CD8-positive, alpha-beta memory T cell (primary cell): Measurements from ENCODE around the gene ELMO1. TPM values are rescaled to one million over a fixed set of nuclear protein-coding genes. Genes with fewer than 3 reads are reported as not detected.
A peak's percentile ranks its signal among the peaks of the same experiment; 100 is the strongest.

Experiments
- CTCF ChIA-PET: fragments of 350-600 bp; sonication (Branson Sonifier 250); formaldehyde crosslinking; loops from one replicate; lab custom pipeline; 2021; ENCODE audit warnings: antibody characterized with exemption; lab: Charles Lee
- POLR2A ChIA-PET: fragments of 350-600 bp; sonication (Branson Sonifier 250); formaldehyde crosslinking; loops from one replicate; lab custom pipeline; 2021; ENCODE audit warnings: antibody characterized with exemption; lab: Charles Lee
- DNase-seq, 5 donors: peaks; one replicate each; pipeline versions ENCODE4 v3.0.0 to v3.0.0-alpha.2; 2020 to 2022; ENCODE audit warnings: mixed read lengths in 1 of 5
- H3K27ac ChIP-seq: one replicate; pipeline ENCODE4 v1.7.0; 2013; ENCODE audit warnings: low read depth, mild to moderate bottlenecking, low read length, moderate library complexity
- H3K27me3 ChIP-seq: 2 replicates; pipeline ENCODE4 v1.7.0; 2013; ENCODE audit warnings: low read length, mild to moderate bottlenecking; ENCODE audit not compliant: insufficient read depth, poor library complexity, severe bottlenecking
- H3K36me3 ChIP-seq: 2 replicates; pipeline ENCODE4 v1.7.0; 2013; ENCODE audit warnings: mild to moderate bottlenecking, low read length, moderate library complexity; ENCODE audit not compliant: insufficient read depth
- H3K4me1 ChIP-seq: 2 replicates; pipeline ENCODE4 v1.7.0; 2013; ENCODE audit warnings: mild to moderate bottlenecking, low read length, moderate library complexity; ENCODE audit not compliant: insufficient read depth
- H3K4me3 ChIP-seq: 2 replicates; pipeline ENCODE4 v1.7.0; 2013; ENCODE audit warnings: mild to moderate bottlenecking, low read length
- H3K9me3 ChIP-seq: 2 replicates; pipeline ENCODE4 v1.7.0; 2013; ENCODE audit warnings: mild to moderate bottlenecking, low read length
- H3K27ac Mint-ChIP-seq, 8 donors: one replicate each; pipeline ENCODE4 v1.8.0; 2020 to 2021; ENCODE audit warnings: mixed read lengths in 8 of 8, mild to moderate bottlenecking in 6 of 8, inconsistent platforms in 3 of 8, moderate library complexity in 3 of 8
- H3K27me3 Mint-ChIP-seq, 2 donors: one replicate each; pipeline ENCODE4 v1.8.0; 2020 to 2021; ENCODE audit warnings: mixed read lengths in 2 of 2, mild to moderate bottlenecking in 1 of 2, moderate library complexity in 1 of 2
- H3K36me3 Mint-ChIP-seq, 3 donors: one replicate each; pipeline ENCODE4 v1.8.0; 2020 to 2021; ENCODE audit warnings: mixed read lengths in 3 of 3, inconsistent platforms in 1 of 3, mild to moderate bottlenecking in 1 of 3
- H3K4me1 Mint-ChIP-seq, 3 donors: one replicate each; pipeline ENCODE4 v1.8.0; 2020 to 2021; ENCODE audit warnings: mixed read lengths in 3 of 3, inconsistent platforms in 1 of 3, mild to moderate bottlenecking in 1 of 3
- H3K4me3 Mint-ChIP-seq, 7 donors: one replicate each; pipeline ENCODE4 v1.8.0; 2020 to 2021; ENCODE audit warnings: mixed read lengths in 7 of 7, mild to moderate bottlenecking in 6 of 7, moderate library complexity in 4 of 7, inconsistent platforms in 2 of 7
- H3K9me3 Mint-ChIP-seq, 5 donors: one replicate each; pipeline ENCODE4 v1.8.0; 2020 to 2022; ENCODE audit warnings: mixed read lengths in 5 of 5, mild to moderate bottlenecking in 3 of 5, moderate library complexity in 2 of 5, inconsistent platforms in 1 of 5
- polyA plus RNA-seq: library from polyadenylated mRNA; unstranded; fragments of 300-500 nt; fragmentation: Illumina TruSeq; gene quantifications from one replicate; pipeline ENCODE4 v1.2.3, GENCODE V29; 2021
- total RNA-seq, 2 experiments: library from RNA; stranded (reverse); gene quantifications; one replicate each; pipeline ENCODE4 v1.2.3, GENCODE V29; 2021

ELMO1 gene
- total and polyA plus RNA-seq, 3 experiments from 2014 or later, result 65.6 to 74.4 (median 66.2) TPM

GRCh38 chr7:36905841-36906240 is 542.8 kb downstream of the ELMO1 start:
- Histone ChIP-seq H3K4me1 (no peaks in the 10 kb centered on the region), H3K9me3 (no peaks in the 10 kb centered on the region), H3K27me3 (no peaks in the 10 kb centered on the region), H3K27ac (no peak overlapping the region), H3K4me3 (no peak overlapping the region), H3K36me3 (no peaks in the 10 kb centered on the region)
- POLR2A ChIA-PET, result no interaction called here
- Mint-ChIP-seq H3K4me3 (no peak overlapping the region), H3K36me3 (peaks cover 20 to 43% (median 38%) of the 10 kb centered on the region in 3 donors), H3K4me1 (peaks cover 28 to 44% (median 42%) of the 10 kb centered on the region in 3 donors), H3K27ac (peak overlapping the region in 3 of 8 donors; percentile 4 to 60 (median 31)), H3K27me3 (peaks cover 0 to 2% of the 10 kb centered on the region in 2 donors), H3K9me3 (no peaks in the 10 kb centered on the region)
- no peak for DNase-seq
- CTCF ChIA-PET, result no interaction called here

- Mint-ChIP-seq H3K4me3 (no peak overlapping the region), H3K27ac (peak overlapping the region in 1 of 8 donors; percentile 37), H3K9me3 (no peaks in the 10 kb centered on the region), H3K4me1 (peaks cover 29 to 44% (median 42%) of the 10 kb centered on the region in 3 donors), H3K36me3 (peaks cover 17 to 42% (median 39%) of the 10 kb centered on the region in 3 donors), H3K27me3 (peaks cover 0 to 2% of the 10 kb centered on the region in 2 donors)
- DNase-seq, result no peak
- ChIA-PET POLR2A (no interaction called here), CTCF (no interaction called here)
- Histone ChIP-seq H3K9me3 (no peaks in the 10 kb centered on the region), H3K27ac (no peak overlapping the region), H3K4me3 (no peak overlapping the region), H3K4me1 (no peaks in the 10 kb centered on the region), H3K27me3 (no peaks in the 10 kb centered on the region), H3K36me3 (no peaks in the 10 kb centered on the region)
These were observed 543.9 kb downstream of the ELMO1 start for GRCh38 chr7:36904802-36905201.

GRCh38 chr7:36904101-36904500 is 544.6 kb downstream of the ELMO1 start:
- peak overlapping the region in 3 of 8 donors; percentile 17 to 61 (median 37) for H3K27ac Mint-ChIP-seq

GRCh38 chr7:36900988-36901710 is 547.5 kb downstream of the ELMO1 start:
- H3K27ac ChIP-seq, result no peak overlapping the region
- DNase-seq, result no peak
- no peak overlapping the region for H3K4me3 ChIP-seq
- Mint-ChIP-seq H3K27me3 (peaks cover 0 to 2% of the 10 kb centered on the region in 2 donors), H3K36me3 (peaks cover 18 to 43% (median 42%) of the 10 kb centered on the region in 3 donors), H3K27ac (peak overlapping the region in 1 of 8 donors; percentile 72), H3K9me3 (no peaks in the 10 kb centered on the region), H3K4me1 (peaks cover 31 to 55% (median 35%) of the 10 kb centered on the region in 3 donors), H3K4me3 (no peak overlapping the region)
- H3K27me3 ChIP-seq, result no peaks in the 10 kb centered on the region
- no peaks in the 10 kb centered on the region for H3K4me1 ChIP-seq
- ChIA-PET POLR2A (no interaction called here), CTCF (no interaction called here)
- H3K36me3 ChIP-seq, result no peaks in the 10 kb centered on the region
- no peaks in the 10 kb centered on the region for H3K9me3 ChIP-seq

More at GRCh38 chr7:36904101-36904500, 544.6 kb downstream of the ELMO1 start:
- Histone ChIP-seq H3K27me3 (no peaks in the 10 kb centered on the region), H3K27ac (no peak overlapping the region), H3K9me3 (no peaks in the 10 kb centered on the region), H3K36me3 (no peaks in the 10 kb centered on the region), H3K4me3 (no peak overlapping the region), H3K4me1 (no peaks in the 10 kb centered on the region)
- H3K4me1 Mint-ChIP-seq, result peaks cover 31 to 47% (median 42%) of the 10 kb centered on the region in 3 donors
- CTCF ChIA-PET, result no interaction called here
- H3K9me3 Mint-ChIP-seq, result no peaks in the 10 kb centered on the region
- H3K4me3 Mint-ChIP-seq, result no peak overlapping the region
- H3K27me3 Mint-ChIP-seq, result peaks cover 0 to 2% of the 10 kb centered on the region in 2 donors
- DNase-seq, result no peak
- POLR2A ChIA-PET, result no interaction called here
- peaks cover 17 to 39% (median 36%) of the 10 kb centered on the region in 3 donors for H3K36me3 Mint-ChIP-seq

- no peak for DNase-seq
- no peaks in the 10 kb centered on the region for H3K9me3 ChIP-seq
- peaks cover 20 to 49% (median 43%) of the 10 kb centered on the region in 3 donors for H3K36me3 Mint-ChIP-seq
- H3K36me3 ChIP-seq, result no peaks in the 10 kb centered on the region
- H3K27ac ChIP-seq, result no peak overlapping the region
- ChIA-PET POLR2A (no interaction called here), CTCF (no interaction called here)
- no peak overlapping the region for H3K4me3 Mint-ChIP-seq
- H3K9me3 Mint-ChIP-seq, result no peaks in the 10 kb centered on the region
- H3K4me1 ChIP-seq, result no peaks in the 10 kb centered on the region
- no peak overlapping the region for H3K27ac Mint-ChIP-seq
- H3K4me3 ChIP-seq, result no peak overlapping the region
- H3K27me3 ChIP-seq, result no peaks in the 10 kb centered on the region
- no peaks in the 10 kb centered on the region for H3K27me3 Mint-ChIP-seq
- H3K4me1 Mint-ChIP-seq, result peaks cover 36 to 56% (median 37%) of the 10 kb centered on the region in 3 donors
These were observed 550.5 kb downstream of the ELMO1 start for GRCh38 chr7:36898186-36898585.

- H3K27ac ChIP-seq, result no peak overlapping the region
- Mint-ChIP-seq H3K36me3 (peaks cover 17 to 52% (median 47%) of the 10 kb centered on the region in 3 donors), H3K27me3 (no peaks in the 10 kb centered on the region), H3K4me3 (no peak overlapping the region), H3K27ac (peak overlapping the region in 6 of 8 donors; percentile 17 to 72 (median 47)), H3K4me1 (peaks cover 29 to 49% (median 30%) of the 10 kb centered on the region in 3 donors), H3K9me3 (no peaks in the 10 kb centered on the region)
- no peaks in the 10 kb centered on the region for H3K36me3 ChIP-seq
- POLR2A ChIA-PET, result no interaction called here
- CTCF ChIA-PET, result no interaction called here
- DNase-seq, result no peak
- no peak overlapping the region for H3K4me3 ChIP-seq
- no peaks in the 10 kb centered on the region for H3K9me3 ChIP-seq
- H3K4me1 ChIP-seq, result no peaks in the 10 kb centered on the region
- no peaks in the 10 kb centered on the region for H3K27me3 ChIP-seq
These were observed 551.6 kb downstream of the ELMO1 start for GRCh38 chr7:36896956-36897590.

- H3K4me1 ChIP-seq, result no peaks in the 10 kb centered on the region
These were observed 552.2 kb downstream of the ELMO1 start for GRCh38 chr7:36896418-36896817.

GRCh38 chr7:36895192-36895591 is 553.5 kb downstream of the ELMO1 start:
- H3K27me3 ChIP-seq, result no peaks in the 10 kb centered on the region
- H3K9me3 ChIP-seq, result no peaks in the 10 kb centered on the region
- Mint-ChIP-seq H3K36me3 (peaks cover 30 to 59% (median 44%) of the 10 kb centered on the region in 3 donors), H3K9me3 (no peaks in the 10 kb centered on the region), H3K4me1 (peaks cover 28 to 43% (median 35%) of the 10 kb centered on the region in 3 donors), H3K27me3 (no peaks in the 10 kb centered on the region), H3K4me3 (no peak overlapping the region), H3K27ac (no peak overlapping the region)
- H3K27ac ChIP-seq, result no peak overlapping the region
- CTCF ChIA-PET, result no interaction called here
- H3K4me1 ChIP-seq, result no peaks in the 10 kb centered on the region
- DNase-seq, result no peak
- no peak overlapping the region for H3K4me3 ChIP-seq
- H3K36me3 ChIP-seq, result no peaks in the 10 kb centered on the region
- POLR2A ChIA-PET, result no interaction called here

More at GRCh38 chr7:36896418-36896817, 552.2 kb downstream of the ELMO1 start:
- DNase-seq, result no peak
- ChIA-PET CTCF (no interaction called here), POLR2A (no interaction called here)
- Mint-ChIP-seq H3K9me3 (no peaks in the 10 kb centered on the region), H3K27me3 (no peaks in the 10 kb centered on the region), H3K4me3 (no peak overlapping the region), H3K4me1 (peaks cover 25 to 43% (median 28%) of the 10 kb centered on the region in 3 donors), H3K27ac (peak overlapping the region in 2 of 8 donors; percentile 43 to 63), H3K36me3 (peaks cover 22 to 56% (median 51%) of the 10 kb centered on the region in 3 donors)
- Histone ChIP-seq H3K27ac (no peak overlapping the region), H3K4me3 (no peak overlapping the region), H3K27me3 (no peaks in the 10 kb centered on the region), H3K36me3 (no peaks in the 10 kb centered on the region), H3K9me3 (no peaks in the 10 kb centered on the region)
